8988T (cell line): ENCODE data around the gene C1orf232.

Experiments used
- DNase-seq: peaks from one replicate; pipeline ENCODE4 v3.0.0; 2011

The C1orf232 gene

DNA sequence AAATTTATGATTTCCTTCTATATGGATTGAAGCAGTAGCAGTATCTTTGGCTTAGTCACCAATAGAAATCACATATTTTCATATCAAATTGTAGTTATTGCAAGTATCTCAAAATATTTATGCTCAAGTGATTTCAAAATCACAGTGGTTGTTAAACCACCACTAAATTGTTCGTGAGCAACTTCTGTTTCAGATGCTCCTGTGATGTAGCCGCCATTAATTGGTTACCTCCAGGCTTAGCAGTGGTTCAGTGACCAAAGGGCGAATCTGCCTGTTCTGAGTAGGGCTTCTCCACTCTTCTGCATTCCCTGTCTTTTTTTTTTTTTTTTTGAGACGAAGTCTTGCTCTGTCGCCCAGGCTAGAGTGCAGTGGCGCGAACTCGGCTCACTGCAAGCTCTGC lies 6.6 kb upstream of the C1orf232 start:
- DNase-seq = no peak

GRCh38 chr1:26171084-26172072 lies 2.6 kb upstream of the C1orf232 start, which contains the start of gene ZNF593OS:
ZNF593OS (minus strand) TSS chr1:26171832; CDS start chr1:26171661, 171 bp downstream.
- DNase-seq = peak; percentile 4

GRCh38 chr1:26170472-26170821 lies 1.7 kb upstream of the C1orf232 start:
- no peak for DNase-seq

DNA sequence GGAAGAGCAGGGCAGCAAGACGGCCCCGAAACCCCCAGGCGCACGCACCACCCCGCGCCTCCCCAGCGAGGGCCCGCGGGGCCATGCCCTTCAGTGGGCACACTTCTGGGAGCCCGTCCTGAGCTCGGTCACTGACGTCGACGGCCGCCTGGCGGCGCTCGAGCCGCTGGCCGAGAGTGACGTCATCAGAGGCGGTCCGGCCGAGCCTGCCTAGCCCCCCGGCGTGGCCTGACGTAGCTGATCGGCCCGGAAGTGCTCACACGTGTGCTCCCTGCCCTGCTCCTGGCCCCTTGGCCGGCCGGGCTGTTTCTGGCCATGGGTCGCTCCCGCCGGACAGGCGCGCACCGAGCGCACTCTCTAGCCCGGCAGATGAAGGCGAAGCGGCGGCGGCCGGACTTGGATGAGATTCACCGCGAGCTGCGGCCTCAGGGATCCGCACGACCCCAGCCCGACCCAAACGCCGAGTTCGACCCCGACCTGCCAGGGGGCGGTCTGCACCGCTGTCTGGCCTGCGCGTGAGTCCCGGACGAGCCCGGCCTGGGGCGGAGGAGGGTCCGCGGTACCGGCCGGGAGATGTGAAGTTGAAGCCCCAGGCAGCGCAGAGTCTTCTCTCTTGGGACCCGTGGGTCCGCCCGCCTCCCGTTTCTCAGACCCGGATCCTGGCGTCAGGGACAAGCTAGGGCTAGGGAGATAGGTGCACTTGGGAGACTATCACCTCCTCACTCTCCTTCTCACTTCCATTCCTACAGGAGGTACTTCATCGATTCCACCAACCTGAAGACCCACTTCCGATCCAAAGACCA lies 1.1 kb upstream of the C1orf232 start, which contains the start of gene ZNF593:
Gene ZNF593 (plus strand): TSS at position 240 of the 803 bp plus-strand sequence. CDS start 76 bp downstream, at position 316.
- DNase-seq = peak; percentile 96

DNA sequence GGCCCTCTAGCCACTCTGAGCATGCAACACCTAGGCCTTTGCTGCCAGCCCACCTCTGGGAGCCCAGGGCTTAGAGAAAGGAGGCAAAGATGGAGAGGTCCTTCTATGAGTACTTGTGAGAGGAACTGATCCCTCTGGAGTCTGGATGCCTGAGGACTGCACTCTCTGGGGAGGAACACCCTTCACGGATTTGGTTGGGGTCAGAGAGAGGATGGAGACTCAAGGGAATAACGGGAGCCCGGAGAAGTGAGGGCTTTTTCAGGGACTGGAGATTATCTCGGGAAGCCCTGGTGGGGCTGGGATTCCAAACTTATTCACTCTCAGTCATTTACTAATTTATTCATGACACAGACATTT lies 413 bp upstream of the C1orf232 start:
- DNase-seq = no peak

GRCh38 chr1:26166719-26167281 lies 2.0 kb downstream of the C1orf232 start:
- no peak for DNase-seq

GRCh38 chr1:26164861-26165842 lies 3.6 kb downstream of the C1orf232 start:
- DNase-seq = no peak

- DNase-seq = peak; percentile 73
These were observed 4.5 kb downstream of the C1orf232 start for GRCh38 chr1:26164036-26164860.

DNA sequence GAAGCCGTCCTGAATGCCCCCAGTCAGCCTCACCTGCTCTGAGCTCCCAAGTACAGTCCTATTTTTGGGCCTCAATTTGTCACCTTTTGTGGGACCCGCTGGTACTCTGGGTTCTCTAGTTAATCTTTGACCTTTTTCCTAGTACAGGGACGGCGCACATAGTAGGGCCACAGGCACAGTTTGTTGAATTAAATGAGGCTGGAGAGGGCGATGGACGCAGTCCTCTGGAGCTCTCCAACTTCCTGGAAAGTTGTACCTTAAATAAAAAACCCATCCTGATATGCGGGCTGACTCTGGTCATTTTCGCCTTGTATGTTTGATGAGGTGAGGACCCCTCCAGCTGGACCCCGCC lies 5.1 kb downstream of the C1orf232 start:
- no peak for DNase-seq

- DNase-seq = no peak
These were observed 6.5 kb downstream of the C1orf232 start for GRCh38 chr1:26162220-26162709.

GRCh38 chr1:26161415-26162219 lies 7.1 kb downstream of the C1orf232 start:
- DNase-seq = peak; percentile 62

DNA sequence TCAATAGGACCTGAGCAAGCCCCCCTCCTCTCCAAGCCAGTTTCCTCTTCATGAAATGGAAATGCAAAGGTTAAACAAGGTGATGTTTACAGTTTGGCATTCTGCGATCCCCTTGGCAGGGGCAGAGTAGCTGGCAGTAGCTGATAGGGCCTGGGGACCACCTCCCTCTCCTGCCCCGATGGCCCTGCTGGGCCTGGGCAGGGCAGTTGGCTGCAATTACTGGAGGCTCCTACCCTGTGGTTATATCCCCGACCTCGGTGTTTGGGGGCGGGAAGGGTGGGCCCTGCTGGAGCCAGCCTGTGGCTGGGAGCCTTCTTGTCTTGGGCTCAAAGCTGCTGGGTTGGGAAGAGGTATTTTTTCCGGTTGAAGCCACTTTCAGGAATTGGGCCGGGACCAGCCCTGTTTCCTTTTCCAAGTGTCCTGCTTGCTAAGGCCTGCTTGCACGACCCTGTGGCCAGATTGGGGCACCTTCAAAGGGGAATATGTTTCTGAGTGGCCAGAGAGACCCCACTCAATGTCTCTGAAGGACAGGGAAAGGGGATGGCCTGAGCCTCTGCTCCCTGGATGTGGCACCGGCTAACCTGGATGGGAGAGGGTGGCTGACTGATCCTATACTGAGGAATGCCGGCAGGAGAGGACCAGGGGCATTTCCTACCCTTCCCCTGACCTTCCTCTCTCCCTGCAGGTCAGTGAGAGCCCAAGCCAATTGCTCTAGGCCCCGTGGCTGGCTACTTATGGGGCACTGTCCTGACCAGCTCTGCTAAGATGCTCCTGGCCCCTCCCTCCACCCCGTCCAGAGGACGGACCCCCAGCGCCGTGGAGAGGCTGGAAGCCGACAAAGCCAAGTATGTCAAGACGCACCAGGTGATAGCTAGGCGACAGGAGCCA lies 8.0 kb downstream of the C1orf232 start:
- DNase-seq = no peak

- DNase-seq = no peak
These were observed 9.1 kb downstream of the C1orf232 start for GRCh38 chr1:26159743-26160039.

DNA sequence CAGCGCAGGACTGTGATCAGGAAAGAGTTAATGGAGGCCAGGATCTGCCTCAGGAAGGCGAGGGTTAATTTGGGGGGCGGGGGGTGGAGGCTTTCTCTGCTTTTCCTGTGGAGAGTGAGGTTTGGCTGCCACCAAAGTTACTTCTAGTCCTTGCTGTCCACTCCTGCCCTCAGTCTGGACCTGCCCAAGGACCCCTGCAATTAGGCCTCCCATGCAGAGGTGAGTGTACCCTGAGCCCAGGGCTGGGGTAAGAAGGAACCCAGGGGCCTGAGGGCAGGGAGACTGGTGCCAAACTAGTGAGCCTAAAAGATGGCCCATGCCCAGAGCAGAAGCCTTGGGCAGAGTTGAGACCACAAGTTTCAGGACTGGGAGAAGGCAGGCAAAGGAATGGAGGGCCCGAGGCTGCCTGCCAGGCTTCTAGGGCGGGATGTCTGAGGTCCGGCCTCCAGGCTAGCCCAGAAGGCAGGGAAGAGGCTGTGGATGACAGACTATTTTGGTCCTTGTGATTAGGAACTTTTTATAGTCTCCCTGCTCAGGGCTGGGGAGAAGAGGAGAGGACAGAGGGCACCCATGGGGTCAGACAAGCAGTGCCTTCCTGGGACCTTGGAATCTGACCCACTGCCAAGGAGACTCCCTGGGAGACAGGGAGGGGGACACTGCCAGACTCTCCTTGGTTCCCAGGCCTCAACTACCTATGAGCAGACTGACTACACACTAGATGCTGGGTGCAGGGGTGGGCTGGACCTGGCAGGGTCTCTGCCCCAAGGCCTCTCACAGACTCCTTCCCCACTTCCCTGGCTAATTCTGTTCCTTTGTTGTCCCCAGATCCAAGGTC lies 9.6 kb downstream of the C1orf232 start, which contains the start of gene FAM110D:
Gene FAM110D (plus strand): TSS at position 172 of the 835 bp plus-strand sequence. CDS start 2,213 bp downstream, outside the sequence.
- DNase-seq = no peak

DNA sequence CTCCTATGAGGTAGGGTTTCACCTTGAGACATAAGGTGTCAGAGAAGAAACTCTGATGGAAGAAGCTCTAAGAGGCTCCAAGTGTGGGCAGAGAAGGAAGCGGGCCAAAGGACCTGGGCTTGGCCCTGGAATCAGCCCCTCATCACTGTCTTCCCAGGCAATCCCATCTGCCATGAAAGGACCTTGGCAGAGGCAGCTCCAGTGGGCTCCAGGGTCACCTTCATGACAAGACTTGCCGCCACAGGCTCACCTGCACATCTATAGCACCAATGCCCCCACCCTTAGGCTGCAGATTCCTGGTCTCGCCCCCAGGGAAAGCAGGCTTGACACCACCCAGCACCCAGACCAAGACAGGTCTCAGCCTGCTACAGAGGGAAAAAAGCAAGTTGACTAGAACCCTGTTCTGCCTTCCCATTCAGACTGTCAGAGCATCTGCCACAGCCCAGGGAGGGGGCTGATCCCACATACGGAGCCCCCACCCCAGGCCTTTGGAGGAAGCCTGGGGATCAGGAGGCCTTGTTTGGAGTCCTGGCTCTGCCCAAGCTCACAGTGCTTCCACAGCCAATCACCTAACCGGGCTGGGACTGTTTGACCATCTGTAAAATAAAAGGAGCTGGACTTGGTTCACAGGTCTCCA lies 10.4 kb downstream of the C1orf232 start:
- no peak for DNase-seq

DNA sequence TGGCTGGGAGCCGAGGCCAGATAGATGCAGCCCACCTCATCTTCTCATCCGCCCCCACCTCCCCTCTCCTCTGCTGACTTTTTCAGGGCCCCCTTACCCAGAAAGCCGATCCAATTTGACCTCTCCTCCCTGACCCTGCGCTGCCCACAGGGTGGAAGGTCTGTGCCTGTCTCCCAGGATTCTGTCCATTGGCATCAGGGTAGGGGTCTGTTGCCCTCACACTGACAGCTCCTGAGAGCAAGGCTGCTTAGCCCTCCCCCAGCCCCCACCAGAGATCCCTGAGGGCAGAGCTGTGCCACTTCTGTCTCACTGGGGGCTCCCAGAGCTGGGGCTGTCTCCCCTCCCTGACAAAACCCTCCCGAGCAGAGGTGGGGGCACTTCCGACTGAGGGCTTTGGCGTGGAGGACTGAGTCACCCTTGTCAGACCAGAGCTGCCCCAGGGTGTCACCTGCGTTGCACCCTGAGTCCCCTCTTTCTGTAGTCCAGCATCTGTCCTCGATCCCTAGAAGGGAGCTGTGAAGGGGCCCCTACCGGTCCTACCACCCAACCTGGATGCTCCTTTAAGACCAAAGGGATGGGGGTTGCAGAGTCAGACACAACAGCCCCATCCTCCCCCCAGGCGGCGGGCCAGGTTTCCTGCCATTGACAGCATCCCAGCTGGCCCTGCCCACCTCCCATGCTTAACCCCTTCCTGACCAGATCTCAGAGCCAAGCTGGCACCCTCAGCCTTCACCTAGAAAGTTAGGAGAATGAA lies 12.3 kb downstream of the C1orf232 start:
- no peak for DNase-seq
